Peyer's patch (tissue), 4 donors: ENCODE measurements around the gene CKS2.

Experiments
- POLR2A ChIP-seq, 2 donors: fragments of 450-650 bp; IDR thresholded peaks; one replicate each; pipeline ENCODE4 v1.5.1; 2017; ENCODE audit warnings: antibody characterized with exemption in 2 of 2, mild to moderate bottlenecking in 2 of 2, moderate library complexity in 2 of 2
- TF ChIP-seq, protein P1 (sequence below), 6 experiments: fragments of 450-650 bp in 4 of 6; fragments of 200-600 bp in 2 of 6; sonication (generic) in 1 of 6; IDR thresholded peaks; one replicate each; pipeline ENCODE4 v1.5.1; 2017 to 2019; ENCODE audit warnings: antibody characterized with exemption in 6 of 6, mild to moderate bottlenecking in 3 of 6, moderate library complexity in 1 of 6

GRCh38 chr9:89340332-89340731, 29.3 kb downstream of the CKS2 start:
- TF ChIP-seq, protein P1, sequence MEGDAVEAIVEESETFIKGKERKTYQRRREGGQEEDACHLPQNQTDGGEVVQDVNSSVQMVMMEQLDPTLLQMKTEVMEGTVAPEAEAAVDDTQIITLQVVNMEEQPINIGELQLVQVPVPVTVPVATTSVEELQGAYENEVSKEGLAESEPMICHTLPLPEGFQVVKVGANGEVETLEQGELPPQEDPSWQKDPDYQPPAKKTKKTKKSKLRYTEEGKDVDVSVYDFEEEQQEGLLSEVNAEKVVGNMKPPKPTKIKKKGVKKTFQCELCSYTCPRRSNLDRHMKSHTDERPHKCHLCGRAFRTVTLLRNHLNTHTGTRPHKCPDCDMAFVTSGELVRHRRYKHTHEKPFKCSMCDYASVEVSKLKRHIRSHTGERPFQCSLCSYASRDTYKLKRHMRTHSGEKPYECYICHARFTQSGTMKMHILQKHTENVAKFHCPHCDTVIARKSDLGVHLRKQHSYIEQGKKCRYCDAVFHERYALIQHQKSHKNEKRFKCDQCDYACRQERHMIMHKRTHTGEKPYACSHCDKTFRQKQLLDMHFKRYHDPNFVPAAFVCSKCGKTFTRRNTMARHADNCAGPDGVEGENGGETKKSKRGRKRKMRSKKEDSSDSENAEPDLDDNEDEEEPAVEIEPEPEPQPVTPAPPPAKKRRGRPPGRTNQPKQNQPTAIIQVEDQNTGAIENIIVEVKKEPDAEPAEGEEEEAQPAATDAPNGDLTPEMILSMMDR (IDR thresholded peaks at IDR 0.05), result no peak
- TF ChIP-seq POLR2A (IDR thresholded peaks at IDR 0.05), result no peak
